ENCODE results near the gene LAMP5.

LAMP5 gene

GRCh38 chr20:9499126-9499899, 15.1 kb upstream of the LAMP5 start:
- Histone ChIP-seq H2AFZ (ENCODE audit: low read length, unreplicated experiment) (no peak overlapping the region), H3K4me1 (ENCODE audit: control insufficient read depth, insufficient read depth, low read length, unreplicated experiment) (no peaks in the 10 kb centered on the region), H3K27ac (ENCODE audit: low read depth, low read length) (no peak overlapping the region), H3K36me3 (ENCODE audit: insufficient read depth, low read length) (no peaks in the 10 kb centered on the region), H3K79me2 (ENCODE audit: control insufficient read depth, insufficient read depth, low read length, unreplicated experiment) (no peaks in the 10 kb centered on the region), H3K27me3 (ENCODE audit: insufficient read depth, low read length) (peaks cover 63% of the 10 kb centered on the region), H3K4me3 (ENCODE audit: low read depth, low read length) (no peak overlapping the region)

GRCh38 chr20:9500121-9500520, 14.3 kb upstream of the LAMP5 start:
- Histone ChIP-seq H2AFZ (ENCODE audit: low read length, unreplicated experiment) (no peak overlapping the region), H3K27ac (ENCODE audit: low read depth, low read length) (no peak overlapping the region), H3K27me3 (ENCODE audit: insufficient read depth, low read length) (peaks cover 62% of the 10 kb centered on the region), H3K79me2 (ENCODE audit: control insufficient read depth, insufficient read depth, low read length, unreplicated experiment) (no peaks in the 10 kb centered on the region), H3K4me3 (ENCODE audit: low read depth, low read length) (no peak overlapping the region), H3K4me1 (ENCODE audit: control insufficient read depth, insufficient read depth, low read length, unreplicated experiment) (no peaks in the 10 kb centered on the region), H3K36me3 (ENCODE audit: insufficient read depth, low read length) (no peaks in the 10 kb centered on the region)

DNA sequence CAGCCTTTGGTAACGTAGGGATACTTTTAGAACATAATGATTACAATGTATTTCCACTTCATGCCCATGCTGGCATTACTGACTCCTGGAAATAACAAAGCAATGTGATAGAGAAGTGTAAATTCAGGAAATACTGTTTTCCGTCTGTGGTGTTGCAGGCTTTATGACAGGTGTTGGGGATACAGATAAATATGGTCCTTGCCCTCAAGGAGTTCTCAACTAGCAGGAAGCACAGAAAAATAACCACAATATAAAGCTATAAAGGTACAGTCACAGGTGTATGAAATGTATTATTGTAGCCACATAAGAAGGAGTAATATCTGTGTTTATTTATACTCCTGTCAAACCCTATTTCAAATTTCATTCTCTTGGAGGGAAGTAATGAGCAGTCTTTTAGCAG, 12.9 kb upstream of the LAMP5 start:
- Histone ChIP-seq H3K27ac (ENCODE audit: low read depth, low read length) (no peak overlapping the region), H3K79me2 (ENCODE audit: control insufficient read depth, insufficient read depth, low read length, unreplicated experiment) (no peaks in the 10 kb centered on the region), H3K36me3 (ENCODE audit: insufficient read depth, low read length) (no peaks in the 10 kb centered on the region), H3K4me1 (ENCODE audit: control insufficient read depth, insufficient read depth, low read length, unreplicated experiment) (no peaks in the 10 kb centered on the region), H3K27me3 (ENCODE audit: insufficient read depth, low read length) (peaks cover 66% of the 10 kb centered on the region), H3K4me3 (ENCODE audit: low read depth, low read length) (no peak overlapping the region), H2AFZ (ENCODE audit: low read length, unreplicated experiment) (no peak overlapping the region)

DNA sequence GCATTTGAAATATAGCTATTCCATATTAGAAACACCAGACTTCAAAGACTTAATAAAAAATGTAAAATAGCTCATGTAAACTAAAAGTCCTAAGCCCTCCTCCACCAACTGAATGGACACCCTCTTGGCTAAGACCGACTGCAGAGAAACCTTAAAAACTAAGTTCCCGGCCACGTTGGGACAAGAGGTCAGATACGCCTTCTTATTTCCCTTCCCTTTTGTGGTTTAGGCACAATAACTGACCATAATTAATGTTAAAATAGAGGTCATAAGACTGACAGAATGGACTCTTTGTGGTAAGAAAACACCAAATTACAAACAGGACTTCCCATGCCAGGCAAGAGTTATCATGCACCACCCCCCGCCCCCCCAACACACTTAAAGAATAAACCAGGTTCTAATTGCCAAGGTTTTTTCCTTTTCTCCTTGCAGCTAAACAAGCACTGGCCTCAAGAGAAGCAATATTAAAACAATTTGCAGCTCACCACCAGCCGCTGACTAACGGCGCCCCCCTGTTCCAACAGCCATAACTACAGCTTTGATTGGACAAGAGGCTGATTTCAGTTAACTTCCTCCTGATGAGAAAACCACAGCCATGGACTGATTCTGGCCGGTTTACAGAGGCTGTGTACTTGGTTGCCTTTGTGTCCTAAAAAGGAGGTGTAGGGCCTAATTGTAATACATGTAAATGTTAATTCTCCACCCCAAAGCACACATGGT, 10.7 kb upstream of the LAMP5 start:
- Histone ChIP-seq H3K27me3 (ENCODE audit: insufficient read depth, low read length) (peaks cover 78% of the 10 kb centered on the region), H3K79me2 (ENCODE audit: control insufficient read depth, insufficient read depth, low read length, unreplicated experiment) (no peaks in the 10 kb centered on the region)

DNA sequence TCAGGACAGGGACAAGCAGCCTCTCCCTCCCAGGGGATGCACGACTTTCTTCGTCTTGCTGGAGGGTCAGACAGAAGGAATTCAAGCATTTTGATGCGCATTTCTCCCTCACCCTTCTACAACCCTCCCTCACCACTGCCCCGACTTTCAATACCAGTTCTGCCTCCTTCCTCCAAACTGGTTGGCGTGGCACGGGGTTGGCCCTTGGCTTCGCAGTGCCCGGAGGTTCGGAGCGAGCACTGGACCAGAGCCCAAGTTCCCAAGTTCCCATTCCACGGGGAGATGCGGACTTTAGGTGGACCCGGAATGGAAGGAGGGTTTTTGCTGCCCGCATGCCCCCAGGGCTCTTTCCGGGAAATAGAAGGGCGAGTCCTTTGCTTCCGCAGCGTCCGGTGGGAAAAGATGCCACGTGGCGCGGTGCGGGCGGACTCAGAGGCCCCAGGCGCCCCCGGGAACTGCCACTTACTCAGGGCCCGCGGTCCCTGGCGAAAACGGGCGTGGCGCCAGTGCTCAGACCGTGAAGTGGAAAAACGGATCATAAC, 8.0 kb upstream of the LAMP5 start:
- Histone ChIP-seq H3K4me3 (ENCODE audit: low read depth, low read length) (0 out of 2 replicates have a peak overlapping the region, but pooled peaks have one; percentile 6), H3K27me3 (ENCODE audit: insufficient read depth, low read length) (peaks cover 91% of the 10 kb centered on the region), H3K4me1 (ENCODE audit: control insufficient read depth, insufficient read depth, low read length, unreplicated experiment) (no peaks in the 10 kb centered on the region)

More for the DNA sequence above, 10.7 kb upstream of the LAMP5 start:
- Histone ChIP-seq H3K36me3 (ENCODE audit: insufficient read depth, low read length) (no peaks in the 10 kb centered on the region), H3K4me3 (ENCODE audit: low read depth, low read length) (no peak overlapping the region), H3K4me1 (ENCODE audit: control insufficient read depth, insufficient read depth, low read length, unreplicated experiment) (no peaks in the 10 kb centered on the region), H3K27ac (ENCODE audit: low read depth, low read length) (no peak overlapping the region), H2AFZ (ENCODE audit: low read length, unreplicated experiment) (no peak overlapping the region)

GRCh38 chr20:9506964-9507369, 7.4 kb upstream of the LAMP5 start:
- Histone ChIP-seq H3K36me3 (ENCODE audit: insufficient read depth, low read length) (no peaks in the 10 kb centered on the region), H3K79me2 (ENCODE audit: control insufficient read depth, insufficient read depth, low read length, unreplicated experiment) (no peaks in the 10 kb centered on the region), H3K27ac (ENCODE audit: low read depth, low read length) (no peak overlapping the region), H3K27me3 (ENCODE audit: insufficient read depth, low read length) (peaks cover 91% of the 10 kb centered on the region), H2AFZ (ENCODE audit: low read length, unreplicated experiment) (no peak overlapping the region), H3K4me1 (ENCODE audit: control insufficient read depth, insufficient read depth, low read length, unreplicated experiment) (no peaks in the 10 kb centered on the region), H3K4me3 (ENCODE audit: low read depth, low read length) (0 out of 2 replicates have a peak overlapping the region, but pooled peaks have one; percentile 6)

More for the DNA sequence above, 8.0 kb upstream of the LAMP5 start:
- Histone ChIP-seq H3K79me2 (ENCODE audit: control insufficient read depth, insufficient read depth, low read length, unreplicated experiment) (no peaks in the 10 kb centered on the region), H2AFZ (ENCODE audit: low read length, unreplicated experiment) (no peak overlapping the region), H3K27ac (ENCODE audit: low read depth, low read length) (no peak overlapping the region), H3K36me3 (ENCODE audit: insufficient read depth, low read length) (no peaks in the 10 kb centered on the region)

DNA sequence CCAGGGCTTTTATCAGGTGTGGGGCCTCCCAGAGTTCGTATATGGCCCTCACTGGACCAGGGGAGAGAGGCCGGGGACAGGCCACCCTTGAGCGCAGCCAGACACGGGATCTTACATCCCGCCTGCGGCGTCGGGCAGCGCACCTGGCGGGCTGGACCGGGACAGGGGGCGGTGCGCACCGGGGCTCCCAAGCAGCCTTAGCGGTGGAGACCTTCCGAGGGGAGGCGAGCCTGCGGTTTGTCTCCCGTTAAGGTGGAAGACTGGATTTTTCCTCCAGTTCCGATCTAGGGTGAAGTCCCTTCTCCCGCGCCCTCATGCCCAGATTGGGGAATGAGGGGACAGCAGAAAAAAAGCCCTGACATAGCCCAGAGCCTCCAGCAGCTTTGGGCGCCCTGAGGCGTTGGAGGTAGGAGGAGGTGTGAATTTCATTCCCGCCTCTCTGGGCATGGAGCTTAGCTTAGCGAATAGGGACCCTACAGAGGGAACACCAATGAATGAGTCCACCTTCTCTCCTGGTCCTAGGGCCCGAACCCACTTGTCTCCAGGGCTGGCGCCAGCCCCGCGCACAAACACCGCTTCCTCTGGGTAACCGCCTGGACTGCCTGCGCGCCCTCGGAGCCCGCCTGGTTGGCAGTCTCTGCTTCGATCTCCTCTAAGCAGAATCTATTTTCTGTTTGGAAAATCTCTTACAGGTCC, 6.7 kb upstream of the LAMP5 start:
- Histone ChIP-seq H3K4me3 (ENCODE audit: low read depth, low read length) (peak overlapping the region; percentile 41; the same call in 1 of the 2 replicates), H3K36me3 (ENCODE audit: insufficient read depth, low read length) (no peaks in the 10 kb centered on the region), H3K27ac (ENCODE audit: low read depth, low read length) (no peak overlapping the region), H3K4me1 (ENCODE audit: control insufficient read depth, insufficient read depth, low read length, unreplicated experiment) (no peaks in the 10 kb centered on the region), H3K27me3 (ENCODE audit: insufficient read depth, low read length) (peaks cover 97% of the 10 kb centered on the region), H3K79me2 (ENCODE audit: control insufficient read depth, insufficient read depth, low read length, unreplicated experiment) (no peaks in the 10 kb centered on the region), H2AFZ (ENCODE audit: low read length, unreplicated experiment) (no peak overlapping the region)

DNA sequence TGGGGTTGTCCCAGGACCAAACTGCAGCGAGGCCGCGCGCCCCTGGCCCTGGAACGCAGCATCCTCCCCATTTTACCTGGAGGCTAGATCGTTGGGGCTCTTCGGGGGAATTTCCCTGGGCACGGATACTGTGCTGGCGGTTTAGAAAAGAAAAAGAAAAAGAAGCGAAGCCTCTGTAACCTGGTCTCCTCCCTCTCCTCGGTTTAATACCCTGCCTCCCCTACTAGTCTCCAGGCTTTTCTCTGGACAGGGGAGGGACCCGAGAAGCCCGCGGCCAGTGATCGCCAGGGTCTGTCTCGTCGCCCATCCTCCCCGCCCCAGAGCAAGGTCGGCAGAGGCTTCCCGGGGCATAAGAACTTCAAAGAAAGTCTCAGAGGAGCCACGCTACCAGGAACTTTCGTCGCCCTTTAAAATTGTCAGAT, 6.1 kb upstream of the LAMP5 start:
- H3K27me3 ChIP-seq (ENCODE audit: insufficient read depth, low read length), result peaks cover 97% of the 10 kb centered on the region

DNA sequence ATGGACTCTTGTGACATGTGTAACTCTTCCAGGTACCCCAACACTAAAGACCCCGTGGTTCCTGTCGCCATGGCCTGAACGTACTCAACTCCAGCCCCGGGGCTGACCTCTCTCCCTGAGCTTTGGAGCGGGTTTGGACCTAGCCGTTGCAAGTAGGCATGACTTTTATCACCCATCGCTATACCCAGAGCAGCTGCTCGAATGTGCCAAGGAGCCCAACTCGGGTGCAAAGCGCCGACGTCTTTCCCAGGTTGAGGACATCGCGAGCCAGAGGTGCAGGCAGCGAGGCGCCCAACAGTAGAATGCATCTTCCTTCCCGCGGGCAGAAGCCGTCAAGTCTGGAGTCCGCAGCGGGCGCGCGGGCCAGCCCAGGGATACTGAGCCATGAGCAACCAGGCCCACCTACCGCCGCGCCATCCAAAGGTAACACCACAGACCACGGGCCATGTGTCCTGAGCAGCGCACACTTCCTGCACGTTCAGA, 5.7 kb upstream of the LAMP5 start:
- Histone ChIP-seq H3K79me2 (ENCODE audit: control insufficient read depth, insufficient read depth, low read length, unreplicated experiment) (no peaks in the 10 kb centered on the region), H3K4me3 (ENCODE audit: low read depth, low read length) (no peak overlapping the region), H3K27ac (ENCODE audit: low read depth, low read length) (no peak overlapping the region), H3K27me3 (ENCODE audit: insufficient read depth, low read length) (peaks cover 98% of the 10 kb centered on the region), H3K4me1 (ENCODE audit: control insufficient read depth, insufficient read depth, low read length, unreplicated experiment) (no peaks in the 10 kb centered on the region), H3K36me3 (ENCODE audit: insufficient read depth, low read length) (no peaks in the 10 kb centered on the region), H2AFZ (ENCODE audit: low read length, unreplicated experiment) (no peak overlapping the region)

More for the DNA sequence above, 6.1 kb upstream of the LAMP5 start:
- Histone ChIP-seq H3K4me3 (ENCODE audit: low read depth, low read length) (peak overlapping the region; percentile 41; the same call in 1 of the 2 replicates), H3K79me2 (ENCODE audit: control insufficient read depth, insufficient read depth, low read length, unreplicated experiment) (no peaks in the 10 kb centered on the region), H2AFZ (ENCODE audit: low read length, unreplicated experiment) (no peak overlapping the region), H3K4me1 (ENCODE audit: control insufficient read depth, insufficient read depth, low read length, unreplicated experiment) (no peaks in the 10 kb centered on the region), H3K27ac (ENCODE audit: low read depth, low read length) (no peak overlapping the region), H3K36me3 (ENCODE audit: insufficient read depth, low read length) (no peaks in the 10 kb centered on the region)

GRCh38 chr20:9509246-9509645, 5.1 kb upstream of the LAMP5 start:
- Histone ChIP-seq H3K4me1 (ENCODE audit: control insufficient read depth, insufficient read depth, low read length, unreplicated experiment) (no peaks in the 10 kb centered on the region), H2AFZ (ENCODE audit: low read length, unreplicated experiment) (no peak overlapping the region)

More at GRCh38 chr20:9509246-9509645, 5.1 kb upstream of the LAMP5 start:
- H3K36me3 ChIP-seq (ENCODE audit: insufficient read depth, low read length), result no peaks in the 10 kb centered on the region
- H3K4me3 ChIP-seq (ENCODE audit: low read depth, low read length), result no peak overlapping the region
- no peak overlapping the region for H3K27ac ChIP-seq (ENCODE audit: low read depth, low read length)
- H3K27me3 ChIP-seq (ENCODE audit: insufficient read depth, low read length), result peaks cover 98% of the 10 kb centered on the region
- no peaks in the 10 kb centered on the region for H3K79me2 ChIP-seq (ENCODE audit: control insufficient read depth, insufficient read depth, low read length, unreplicated experiment)
